GM18498 (cell line): ENCODE measurements around the gene CHIT1.

ENCODE experiments used
- ATAC-seq: cut with Tn5 transposase; IDR thresholded peaks from one replicate; pipeline ENCODE4 v1.9.1; 2021; ENCODE audit warnings: mild to moderate bottlenecking, moderate library complexity; ENCODE audit not compliant: unreplicated experiment

CHIT1 gene

GRCh38 chr1:203190949-203191348 lies 38.5 kb downstream of the CHIT1 start:
- no peak for ATAC-seq

- no peak for ATAC-seq
Measured at GRCh38 chr1:203189951-203190352, 39.5 kb downstream of the CHIT1 start.

DNA sequence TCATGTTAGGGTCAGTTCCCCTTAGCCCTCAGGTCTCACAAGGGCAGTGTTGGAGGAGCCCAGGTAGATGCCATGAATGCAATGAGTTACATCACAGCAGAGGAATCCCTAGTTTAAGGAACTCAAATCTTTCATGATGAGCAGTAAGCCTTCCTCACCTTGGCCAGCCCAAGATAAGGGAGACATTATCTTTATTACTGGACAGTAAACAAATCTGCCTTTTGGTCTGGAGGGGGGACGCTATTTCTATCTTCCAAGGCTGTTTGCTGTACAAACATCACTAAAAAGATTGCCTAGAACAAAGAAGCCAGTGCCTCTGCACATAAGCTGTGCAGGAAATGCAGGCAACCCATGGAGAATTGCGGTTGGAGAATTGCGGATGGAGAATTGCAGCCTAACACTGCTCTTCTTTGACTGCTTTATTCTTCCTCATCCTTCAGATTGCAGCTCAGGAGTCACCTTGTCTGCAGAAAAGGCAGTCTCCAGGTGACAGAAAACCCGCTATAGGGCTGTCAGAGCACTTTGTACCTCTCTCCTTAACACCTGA lies 40.7 kb downstream of the CHIT1 start:
- no peak for ATAC-seq

GRCh38 chr1:203187689-203188264 lies 41.7 kb downstream of the CHIT1 start:
- no peak for ATAC-seq

DNA sequence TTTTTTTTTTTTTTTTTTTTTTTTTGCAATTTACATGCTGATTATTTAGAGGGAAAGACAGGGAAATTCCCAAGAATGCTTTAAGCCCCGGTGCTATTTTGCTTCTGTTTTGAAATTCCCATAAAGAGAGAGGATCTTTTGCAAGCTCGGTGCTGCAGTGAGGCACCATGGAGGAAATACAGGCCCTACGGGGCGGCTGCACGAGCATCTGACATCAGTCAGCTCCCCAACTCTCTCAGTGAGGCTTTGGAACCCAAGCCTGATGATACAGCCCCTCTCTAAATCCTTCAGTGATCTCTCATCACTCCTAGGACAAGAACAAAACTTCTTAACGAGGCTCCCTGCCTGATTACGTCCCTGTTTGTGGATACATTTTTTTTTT lies 42.2 kb downstream of the CHIT1 start:
- ATAC-seq, result no peak

DNA sequence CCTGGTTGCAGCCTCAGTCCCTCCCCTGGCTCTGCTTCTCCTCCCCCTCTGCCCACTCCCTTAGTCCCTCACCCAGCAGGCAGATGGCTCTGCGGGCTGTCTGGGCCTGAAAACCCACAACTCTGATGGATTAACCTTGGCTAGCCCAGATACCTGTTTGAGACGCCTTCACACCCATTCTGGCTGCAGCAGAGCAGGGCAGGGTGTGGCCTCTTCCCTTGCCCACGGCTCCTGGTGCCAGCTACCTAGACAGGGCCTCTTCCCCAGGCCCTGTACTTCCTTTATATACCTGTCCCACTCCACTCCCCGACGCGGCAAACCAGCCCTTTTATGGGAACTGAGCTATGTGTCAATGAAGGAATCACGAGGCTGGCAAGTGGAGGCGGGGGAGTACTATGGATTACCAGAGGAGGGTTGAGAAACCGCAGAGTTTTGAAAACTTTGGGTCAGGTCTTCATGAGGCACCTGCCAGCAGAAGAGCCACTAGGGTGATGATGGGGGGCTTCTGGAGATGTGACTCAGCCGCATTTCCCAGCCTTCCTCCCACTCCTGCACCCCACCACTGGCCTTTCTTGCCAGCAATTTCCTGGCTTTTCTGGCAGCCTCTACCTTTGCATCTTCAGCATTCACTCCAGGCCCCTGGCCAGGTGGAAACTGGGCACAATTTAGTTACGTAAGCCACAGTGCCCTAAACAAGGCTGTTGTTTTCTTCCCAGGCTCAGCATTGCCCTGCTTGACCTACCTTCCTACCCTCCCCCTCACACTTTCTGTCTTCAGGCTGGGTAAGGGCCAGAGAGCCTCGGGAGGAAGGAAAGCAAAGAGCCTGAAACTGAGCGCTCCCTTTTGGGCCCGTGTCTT lies 42.8 kb downstream of the CHIT1 start, which contains the start of gene CHI3L1:
Gene CHI3L1, minus strand, starts transcription at position 259 of the 858 bp plus-strand sequence. Its CDS starts 81 bp downstream, at position 178.
- ATAC-seq, result no peak

DNA sequence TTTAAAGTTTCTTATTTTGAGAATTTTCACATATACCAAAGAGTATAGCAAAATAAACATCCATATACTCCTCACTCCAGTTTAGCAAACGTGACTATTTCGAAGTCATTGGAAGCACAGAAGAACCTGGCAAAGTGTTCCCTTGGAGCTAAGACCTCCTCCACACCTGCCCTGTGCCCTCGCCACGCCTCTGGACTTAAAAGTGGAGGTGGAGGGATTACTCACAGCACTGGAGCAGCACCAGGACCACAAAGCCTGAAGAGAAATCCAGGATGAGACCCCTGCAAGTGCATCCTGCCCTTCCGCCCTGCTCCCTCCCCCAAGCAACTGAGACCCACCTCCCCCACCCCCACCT lies 43.4 kb downstream of the CHIT1 start:
- no peak for ATAC-seq

DNA sequence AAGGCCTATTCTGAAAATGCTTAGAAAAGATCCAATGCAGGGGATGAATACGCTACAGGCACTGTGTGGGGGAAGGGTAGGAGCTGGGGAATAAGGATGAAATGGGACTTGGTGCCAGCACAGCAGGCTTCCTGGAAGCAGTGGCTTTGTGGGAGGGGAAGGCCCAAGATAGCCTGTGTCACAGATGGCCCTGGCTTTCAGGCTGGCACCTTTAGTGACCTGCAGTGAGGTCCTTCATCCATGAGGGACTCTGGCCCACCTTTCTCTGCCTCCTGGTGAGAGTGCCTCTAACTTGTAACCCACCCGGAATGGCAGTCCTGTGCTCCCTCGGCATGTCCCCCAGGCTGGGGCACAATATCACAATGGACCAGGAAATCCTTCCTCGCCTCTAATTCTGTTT lies 43.9 kb downstream of the CHIT1 start:
- ATAC-seq, result no peak

GRCh38 chr1:203185061-203185461 lies 44.4 kb downstream of the CHIT1 start:
- no peak for ATAC-seq

GRCh38 chr1:203184467-203184866 lies 45.0 kb downstream of the CHIT1 start:
- no peak for ATAC-seq

GRCh38 chr1:203183828-203184227 lies 45.6 kb downstream of the CHIT1 start:
- ATAC-seq, result no peak

GRCh38 chr1:203182387-203182953 lies 47.0 kb downstream of the CHIT1 start:
- ATAC-seq, result no peak

DNA sequence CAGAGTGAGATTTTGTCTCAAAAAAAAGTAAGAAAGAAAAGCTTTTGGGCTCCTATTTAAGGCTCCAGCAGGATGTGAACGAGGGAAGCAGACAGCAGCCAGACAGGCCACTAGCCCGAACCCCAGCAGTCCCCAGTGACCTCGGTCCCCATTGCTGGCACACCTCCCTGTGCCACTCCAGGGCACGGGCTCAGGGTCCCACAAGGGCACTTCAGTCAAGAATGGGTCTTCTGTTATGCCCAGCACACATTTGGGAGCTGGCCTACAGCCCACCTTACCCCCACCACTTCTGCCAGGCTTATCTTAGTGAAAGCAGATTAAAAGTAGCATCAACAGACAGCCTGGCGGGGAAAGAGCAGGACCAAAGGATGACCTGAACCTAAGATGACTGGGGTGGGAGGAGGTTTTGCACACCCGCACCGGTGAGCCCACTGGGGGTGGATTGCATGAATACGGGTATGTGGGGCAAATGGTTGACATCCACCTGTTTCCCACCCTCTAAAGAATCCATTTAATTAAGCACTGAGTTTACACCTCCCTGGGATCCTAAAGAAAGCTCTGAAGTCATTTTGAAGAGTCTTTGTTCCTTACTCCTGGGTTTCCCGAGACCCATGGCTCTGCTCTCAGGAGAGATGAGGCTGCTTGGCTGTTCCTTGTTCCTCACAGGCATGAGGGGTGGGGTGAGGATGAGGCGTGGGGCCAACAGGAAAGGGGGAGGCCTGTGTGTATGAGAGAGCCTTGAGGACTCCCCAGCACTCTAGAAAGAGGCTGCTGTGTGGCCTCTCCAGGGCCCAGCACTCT lies 47.7 kb downstream of the CHIT1 start:
- ATAC-seq, result no peak

GRCh38 chr1:203180611-203181330 lies 48.7 kb downstream of the CHIT1 start:
- ATAC-seq, result no peak

DNA sequence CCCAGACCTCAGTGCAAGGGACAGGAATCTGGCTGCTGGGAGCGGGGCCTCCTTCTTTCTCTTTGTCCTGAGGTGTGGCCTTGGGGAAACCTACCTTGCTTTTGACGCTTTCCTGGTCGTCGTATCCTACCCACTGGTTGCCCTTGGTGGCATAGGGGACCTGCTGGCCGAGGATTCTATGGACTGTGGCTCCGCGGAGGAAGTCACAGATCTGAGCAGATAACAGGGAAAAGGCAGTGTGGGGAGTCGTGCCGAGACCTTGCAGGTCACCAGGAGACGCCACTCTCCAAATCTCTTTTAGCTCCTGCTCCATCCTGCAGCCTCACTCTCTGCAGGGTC lies 49.8 kb downstream of the CHIT1 start:
- ATAC-seq, result no peak

GRCh38 chr1:203178821-203179666 lies 50.4 kb downstream of the CHIT1 start:
- no peak for ATAC-seq

DNA sequence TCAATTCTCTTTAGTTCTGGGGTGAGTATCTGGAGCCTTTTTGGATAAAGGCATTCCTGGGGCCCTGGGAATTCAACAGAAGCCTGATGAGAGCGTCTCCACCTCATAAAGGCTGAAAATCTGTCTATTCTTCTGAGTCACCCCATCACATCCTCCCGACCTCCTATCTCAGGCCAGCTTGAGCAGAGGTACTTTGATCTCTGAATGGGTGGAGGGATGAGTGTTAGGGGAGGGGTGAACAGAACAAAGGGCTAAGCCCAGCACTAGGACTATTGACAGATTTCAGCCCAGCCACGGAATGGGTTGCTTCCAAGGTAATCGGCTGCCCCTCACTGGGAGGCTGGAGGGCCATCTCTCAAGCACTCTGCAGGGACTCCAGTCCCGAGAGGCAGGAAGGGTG lies 51.4 kb downstream of the CHIT1 start:
- no peak for ATAC-seq

DNA sequence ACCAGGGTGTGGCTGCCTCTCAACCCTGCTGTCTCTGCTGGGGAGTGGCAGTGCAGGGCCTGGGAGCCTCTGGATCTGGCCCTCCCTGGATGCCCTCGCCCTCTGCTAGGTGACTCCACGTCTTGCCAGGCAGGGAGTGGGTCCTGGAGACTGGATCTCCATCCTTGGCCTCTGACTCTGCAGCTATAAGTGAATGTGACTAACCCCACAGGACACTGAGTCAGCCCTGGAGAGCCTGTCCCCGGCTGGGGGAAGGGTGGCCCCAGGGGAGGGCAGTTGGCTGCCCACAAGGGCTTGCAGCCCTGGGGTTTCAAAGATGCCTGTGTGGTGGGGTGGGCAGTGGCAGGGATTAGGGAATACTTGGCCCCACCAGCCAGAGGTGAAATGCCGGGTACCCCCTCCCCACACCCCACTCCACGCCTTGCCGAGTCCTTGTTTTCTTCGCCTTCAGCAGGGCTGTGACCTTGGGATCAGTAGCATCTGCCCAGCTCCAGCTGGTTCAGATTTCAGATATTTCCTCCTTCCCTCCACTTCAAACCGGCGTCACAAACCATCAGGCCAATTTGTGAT lies 51.9 kb downstream of the CHIT1 start:
- ATAC-seq, result no peak

GRCh38 chr1:203177036-203177405 lies 52.5 kb downstream of the CHIT1 start:
- ATAC-seq, result no peak
